ENCODE data around the gene DDIT4. TPM values are rescaled to one million over a fixed set of nuclear protein-coding genes. Genes with fewer than 3 reads are reported as not detected.

Gene DDIT4
- total and polyA plus RNA-seq, 2 experiments from 2014 or later: 114 to 136 TPM

- H3K4me3 Mint-ChIP-seq: peak overlapping the region; percentile 92
- TF ChIP-seq CTCF (conservative IDR thresholded peaks at IDR 0.05; ENCODE audit: low read depth in 2 of 2) (no peak), STAT1 (IDR thresholded peaks at IDR 0.05; ENCODE audit: unreplicated experiment) (no peak), POLR2AphosphoS5 (IDR thresholded peaks at IDR 0.05; ENCODE audit: low read depth) (peak; percentile 78)
- peaks cover 22% of the 10 kb centered on the region for H3K79me2 ChIP-seq (replicated peaks; ENCODE audit: insufficient read depth)
- H3K27me3 Mint-ChIP-seq (ENCODE audit: insufficient read depth, low read depth, poor library complexity): peaks cover 26% of the 10 kb centered on the region
- DNase-seq (ENCODE audit: low spot score): peak; percentile 39
- H3K9me3 Mint-ChIP-seq: no peaks in the 10 kb centered on the region
- no peaks in the 10 kb centered on the region for H3K27me3 ChIP-seq (ENCODE audit: insufficient read depth)
- H2AFZ ChIP-seq: no peak overlapping the region
- no peaks in the 10 kb centered on the region for H3K9me2 ChIP-seq (ENCODE audit: insufficient read depth)
- ATAC-seq: no peak
- peaks cover 6% of the 10 kb centered on the region for H3K36me3 ChIP-seq (ENCODE audit: insufficient read depth)
- peaks cover 22% of the 10 kb centered on the region; the same call in 1 of the 2 replicates for H3F3A ChIP-seq (replicated peaks; ENCODE audit: low read depth)
- H3K4me1 Mint-ChIP-seq: peaks cover 33% of the 10 kb centered on the region
- no peak overlapping the region for H3K4me3 ChIP-seq
- H3K36me3 Mint-ChIP-seq (ENCODE audit: low read depth): peaks cover 33% of the 10 kb centered on the region
- no peak overlapping the region for H3K4me2 ChIP-seq
- peak overlapping the region; percentile 78 for H3K27ac ChIP-seq (ENCODE audit: low read depth)
- peaks cover 10% of the 10 kb centered on the region for H4K20me1 ChIP-seq (replicated peaks; ENCODE audit: insufficient read depth)
- H3K4me1 ChIP-seq (ENCODE audit: insufficient read depth): peaks cover 23% of the 10 kb centered on the region
- H3K27ac Mint-ChIP-seq: peak overlapping the region; percentile 59; the same call in 1 of the 2 replicates
These were observed 3.0 kb downstream of the DDIT4 start for GRCh38 chr10:72276421-72277339.

- H3K9me2 ChIP-seq (ENCODE audit: insufficient read depth): no peaks in the 10 kb centered on the region
- H3K4me1 ChIP-seq (ENCODE audit: insufficient read depth): peaks cover 15% of the 10 kb centered on the region
- H3K4me3 ChIP-seq: no peak overlapping the region
- H3K36me3 Mint-ChIP-seq (ENCODE audit: low read depth): peaks cover 29% of the 10 kb centered on the region
- no peak overlapping the region for H3K4me3 Mint-ChIP-seq
- H3K27ac ChIP-seq (ENCODE audit: low read depth): peak overlapping the region; percentile 78
- H3K4me2 ChIP-seq: no peak overlapping the region
- TF ChIP-seq EZH2 (IDR thresholded peaks at IDR 0.05; ENCODE audit: low read depth, unreplicated experiment) (no peak), CTCF (conservative IDR thresholded peaks at IDR 0.05; ENCODE audit: low read depth in 2 of 2) (peak in 1 of 2 experiments; percentile 33; a peak in 2 of 4 replicates)
- H3K4me1 Mint-ChIP-seq: peaks cover 27% of the 10 kb centered on the region
- no peak overlapping the region for H2AFZ ChIP-seq
- H4K20me1 ChIP-seq (replicated peaks; ENCODE audit: insufficient read depth): peaks cover 10% of the 10 kb centered on the region
- H3K27me3 ChIP-seq (ENCODE audit: insufficient read depth): no peaks in the 10 kb centered on the region
- peaks cover 6% of the 10 kb centered on the region for H3K36me3 ChIP-seq (ENCODE audit: insufficient read depth)
- peaks cover 23% of the 10 kb centered on the region for H3K27me3 Mint-ChIP-seq (ENCODE audit: insufficient read depth, low read depth, poor library complexity)
- no peak overlapping the region for H3K27ac Mint-ChIP-seq
- no peaks in the 10 kb centered on the region for H3K9me3 Mint-ChIP-seq
- H3F3A ChIP-seq (replicated peaks; ENCODE audit: low read depth): peaks cover 20% of the 10 kb centered on the region; the same call in 1 of the 2 replicates
- no peak for ATAC-seq
- peaks cover 22% of the 10 kb centered on the region for H3K79me2 ChIP-seq (replicated peaks; ENCODE audit: insufficient read depth)
- peak; percentile 12 for DNase-seq (ENCODE audit: low spot score)
These were observed 3.7 kb downstream of the DDIT4 start for GRCh38 chr10:72277340-72277995.

Data from GM23338 (cell line).